Prostate gland (tissue), 2 donors: Measurements from ENCODE around the gene ZC3H11A. TPM values are rescaled to one million over a fixed set of nuclear protein-coding genes. Genes with fewer than 3 reads are reported as not detected.

Experiments used
- DNase-seq: peaks from one replicate; pipeline ENCODE4 v3.0.0-alpha.2; 2019; ENCODE audit warnings: low spot score
- H3K27ac ChIP-seq, 2 donors: fragments of 200-600 bp; sonication (generic); 2 replicates each; pipeline ENCODE4 v1.5.1; 2017 to 2019
- H3K27me3 ChIP-seq: fragments of 200-600 bp; sonication (generic); replicated peaks from 2 replicates; pipeline ENCODE4 v1.5.1; 2019; ENCODE audit not compliant: insufficient read depth
- H3K36me3 ChIP-seq, 2 donors: fragments of 200-600 bp; sonication (generic); 1 replicate in 1 of 2; 2 replicates in 1 of 2; pipeline versions ENCODE4 v1.5.1 to v1.8.1; 2017 to 2019
- H3K4me1 ChIP-seq: fragments of 200-600 bp; sonication (generic); replicated peaks from 2 replicates; pipeline ENCODE4 v1.5.1; 2019
- H3K4me3 ChIP-seq, 2 donors: fragments of 200-600 bp; sonication (generic); 2 replicates each; pipeline ENCODE4 v1.5.1; 2017 to 2019
- H3K9me3 ChIP-seq: fragments of 200-600 bp; sonication (generic); 2 replicates; pipeline ENCODE4 v1.5.1; 2017
- CTCF ChIP-seq, 4 experiments: fragments of 200-600 bp in 2 of 4; fragments of 450-650 bp in 2 of 4; sonication (generic) in 2 of 4; IDR thresholded peaks; 1 replicate in 3 of 4; 2 replicates in 1 of 4; pipeline ENCODE4 v1.5.1; 2016 to 2019; ENCODE audit warnings: antibody characterized with exemption in 4 of 4, mild to moderate bottlenecking in 2 of 4, moderate library complexity in 2 of 4
- POLR2A ChIP-seq: fragments of 450-650 bp; IDR thresholded peaks from one replicate; pipeline ENCODE4 v1.6.1; 2016; ENCODE audit warnings: antibody characterized with exemption, mild to moderate bottlenecking
- POLR2AphosphoS5 ChIP-seq: sonication (generic); formaldehyde crosslinking; IDR thresholded peaks from one replicate; pipeline ENCODE4 v1.6.1; 2017; ENCODE audit warnings: antibody characterized with exemption
- WGBS: methylation state at CpG from one replicate; pipeline ENCODE4 v1.1.5; 2018; 5-methylcytosine and 5-hydroxymethylcytosine counted together
- intact Hi-C: fragments of 100-400 bp; cut with DNase I; formaldehyde crosslinking; loops from one replicate; pipeline ENCODE4 v1.14.2; 2022
- total RNA-seq, 2 donors: library from RNA; depleted of rRNA; stranded (reverse); fragments of >200 nt; gene quantifications; one replicate each; pipeline ENCODE4 v1.1.0, GENCODE V29; 2016

ZC3H11A gene
- total RNA-seq, 2 donors from 2014 or later: 88.3 to 111 TPM

- no peak within 1 kb of the TSS for H3K27ac ChIP-seq
- no peak within 1 kb of the TSS for H3K4me3 ChIP-seq
- no peaks in the 10 kb centered on the region for H3K36me3 ChIP-seq
- H3K27me3 ChIP-seq: no peaks in the 10 kb centered on the region
- no peaks in the 10 kb centered on the region for H3K4me1 ChIP-seq
- H3K9me3 ChIP-seq: no peaks in the 10 kb centered on the region
- intact Hi-C loops: no loop called here
- 80% methylated on average over 16 of the region's 16 CpGs for WGBS
- TF ChIP-seq POLR2A (no peak), POLR2AphosphoS5 (peak; percentile 17), CTCF (IDR thresholded peaks at IDR 0.05) (no peak)
- DNase-seq: no peak
These were observed 30.2 kb upstream of the ZC3H11A start, which contains the start of gene LAX1 for GRCh38 chr1:203765029-203765837. TSS of gene LAX1 (plus strand) at chr1:203765183. CDS start at chr1:203765566, 383 bp downstream.

GRCh38 chr1:203768256-203768655, 27.2 kb upstream of the ZC3H11A start:
- DNase-seq: no peak
- 78% methylated on average over 6 of the region's 6 CpGs for WGBS
- no peak overlapping the region for H3K27ac ChIP-seq

GRCh38 chr1:203769505-203770343, 25.7 kb upstream of the ZC3H11A start:
- no peaks in the 10 kb centered on the region for H3K27me3 ChIP-seq
- WGBS: 30% methylated on average over 15 of the region's 15 CpGs
- intact Hi-C loops: no loop called here
- H3K4me1 ChIP-seq: no peaks in the 10 kb centered on the region
- H3K27ac ChIP-seq: peak overlapping the region in 1 of 2 donors; percentile 27
- TF ChIP-seq POLR2AphosphoS5 (peak; percentile 61), POLR2A (no peak)
- H3K36me3 ChIP-seq: no peaks in the 10 kb centered on the region
- no peaks in the 10 kb centered on the region for H3K9me3 ChIP-seq
- H3K4me3 ChIP-seq: no peak overlapping the region
- DNase-seq: peak; percentile 78

More at GRCh38 chr1:203768256-203768655, 27.2 kb upstream of the ZC3H11A start:
- no peaks in the 10 kb centered on the region for H3K36me3 ChIP-seq
- no peaks in the 10 kb centered on the region for H3K9me3 ChIP-seq
- intact Hi-C loops: no loop called here
- no peaks in the 10 kb centered on the region for H3K27me3 ChIP-seq
- TF ChIP-seq POLR2A: no peak
- TF ChIP-seq CTCF (IDR thresholded peaks at IDR 0.05): no peak
- no peak for TF ChIP-seq POLR2AphosphoS5
- no peak overlapping the region for H3K4me3 ChIP-seq
- no peaks in the 10 kb centered on the region for H3K4me1 ChIP-seq

DNA sequence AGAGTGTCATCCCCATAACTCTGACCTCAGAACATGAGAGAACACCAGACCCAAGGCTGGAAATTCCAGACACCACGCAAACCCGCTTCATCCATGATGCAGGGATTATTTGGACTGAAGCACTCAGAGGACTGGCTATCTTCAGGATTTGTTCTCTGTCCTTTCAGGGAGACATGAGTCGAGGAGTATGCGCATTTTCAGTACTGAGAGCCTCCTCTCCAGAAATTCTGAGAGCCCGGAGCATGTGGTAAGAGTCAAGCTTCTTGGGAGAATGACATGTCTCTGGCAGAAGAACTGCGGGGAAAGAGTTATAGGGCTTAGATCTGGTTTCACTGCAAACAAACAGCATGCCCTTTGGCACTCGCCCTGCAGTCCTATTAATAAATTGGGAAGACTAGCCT, 23.5 kb upstream of the ZC3H11A start:
- no peak for TF ChIP-seq POLR2AphosphoS5
- TF ChIP-seq POLR2A: no peak
- no peak for TF ChIP-seq CTCF (IDR thresholded peaks at IDR 0.05)
- Histone ChIP-seq H3K36me3 (no peaks in the 10 kb centered on the region), H3K4me3 (no peak overlapping the region), H3K4me1 (no peaks in the 10 kb centered on the region), H3K27me3 (no peaks in the 10 kb centered on the region), H3K9me3 (no peaks in the 10 kb centered on the region), H3K27ac (no peak overlapping the region)
- no peak for DNase-seq
- 43% methylated on average over 7 of the region's 7 CpGs for WGBS
- intact Hi-C loops: no loop called here

GRCh38 chr1:203772836-203773235, 22.6 kb upstream of the ZC3H11A start:
- WGBS: 96% methylated on average over 1 of the region's 1 CpG
- Histone ChIP-seq H3K36me3 (no peaks in the 10 kb centered on the region), H3K27ac (no peak overlapping the region), H3K4me1 (no peaks in the 10 kb centered on the region), H3K27me3 (no peaks in the 10 kb centered on the region), H3K4me3 (no peak overlapping the region), H3K9me3 (no peaks in the 10 kb centered on the region)
- intact Hi-C loops: no loop called here
- no peak for DNase-seq
- TF ChIP-seq POLR2AphosphoS5 (no peak), POLR2A (no peak), CTCF (IDR thresholded peaks at IDR 0.05) (no peak)
